ENCODE measurements around the gene RAPGEF3.
A peak's percentile ranks its signal among the peaks of the same experiment; 100 is the strongest.

RAPGEF3 gene

DNA sequence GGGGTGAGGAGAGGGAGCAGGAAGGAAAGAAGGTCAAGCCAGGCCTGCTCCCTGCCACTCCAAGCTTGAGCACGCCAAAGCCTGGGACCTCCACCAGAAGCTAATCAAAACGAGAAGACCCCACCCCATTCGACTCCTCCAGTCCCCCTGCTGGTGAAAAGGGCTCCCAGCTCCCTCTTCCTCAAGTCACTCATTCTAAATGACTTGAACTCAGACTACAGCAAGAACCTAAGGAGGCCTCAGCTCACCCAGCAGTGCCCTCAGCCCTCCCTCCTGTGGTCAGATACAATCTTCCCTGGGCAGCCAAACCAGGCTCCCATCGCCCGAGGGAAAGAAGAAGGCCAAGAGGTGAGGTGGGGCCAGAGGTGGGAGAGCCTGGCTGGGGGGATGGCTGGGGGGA is 43.6 kb upstream of the RAPGEF3 start:
- ATAC-seq, result peak; percentile 30; the same call in 1 of the 3 replicates
- TF ChIP-seq CSDC2 (CRISPR knock-in tag; IDR thresholded peaks at IDR 0.05) (no peak), ZFP30 (CRISPR knock-in tag; IDR thresholded peaks at IDR 0.05) (no peak)

DNA sequence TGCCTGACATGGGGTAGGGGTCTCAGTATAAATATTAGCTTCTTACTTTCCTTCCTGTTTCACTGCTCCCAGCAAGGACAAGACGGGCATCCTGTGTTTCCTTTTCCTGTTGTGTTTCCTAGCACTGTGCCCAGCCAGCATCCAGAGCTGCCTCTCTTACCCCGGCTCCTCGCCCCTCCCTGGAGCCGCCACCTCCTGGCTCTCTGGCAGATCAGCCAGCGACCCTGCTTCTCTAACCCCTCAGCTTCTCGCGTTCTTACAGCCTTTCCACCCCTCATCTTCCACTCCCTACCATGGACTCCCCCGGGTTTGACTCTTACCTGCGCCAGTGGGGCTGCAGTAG is 43.2 kb upstream of the RAPGEF3 start:
- TF ChIP-seq POU6F1 (CRISPR knock-in tag; IDR thresholded peaks at IDR 0.05; ENCODE audit: borderline replicate concordance, low read depth) (no peak), ZNF565 (CRISPR knock-in tag; conservative IDR thresholded peaks at IDR 0.05; ENCODE audit: low read depth) (no peak), RARB (CRISPR knock-in tag; IDR thresholded peaks at IDR 0.05) (no peak), ISL1 (CRISPR knock-in tag; IDR thresholded peaks at IDR 0.05) (no peak), TOX (CRISPR knock-in tag; IDR thresholded peaks at IDR 0.05; ENCODE audit: borderline replicate concordance) (no peak), ZC3H10 (CRISPR knock-in tag; IDR thresholded peaks at IDR 0.05) (no peak), ZNF70 (CRISPR knock-in tag; IDR thresholded peaks at IDR 0.05) (no peak), ZNF8 (CRISPR knock-in tag; IDR thresholded peaks at IDR 0.05) (no peak), GLIS3 (CRISPR knock-in tag; IDR thresholded peaks at IDR 0.05) (no peak), SNAI2 (CRISPR knock-in tag; IDR thresholded peaks at IDR 0.05) (no peak), PPARA (CRISPR knock-in tag; IDR thresholded peaks at IDR 0.05; ENCODE audit: borderline replicate concordance) (no peak), CREB5 (CRISPR knock-in tag; IDR thresholded peaks at IDR 0.05; ENCODE audit: low read depth) (no peak), CSRNP3 (CRISPR knock-in tag; IDR thresholded peaks at IDR 0.05) (no peak), OSR1 (CRISPR knock-in tag; IDR thresholded peaks at IDR 0.05) (no peak), BACH2 (CRISPR knock-in tag; IDR thresholded peaks at IDR 0.05; ENCODE audit: borderline replicate concordance) (no peak), ESRRG (CRISPR knock-in tag; IDR thresholded peaks at IDR 0.05) (no peak), ARNTL (CRISPR knock-in tag; IDR thresholded peaks at IDR 0.05; ENCODE audit: borderline replicate concordance, low read depth) (no peak), CSDC2 (CRISPR knock-in tag; IDR thresholded peaks at IDR 0.05) (no peak), TCF4 (CRISPR knock-in tag; IDR thresholded peaks at IDR 0.05; ENCODE audit: borderline replicate concordance) (no peak)
- peak; percentile 4; the same call in 1 of the 3 replicates for ATAC-seq

- no peak for TF ChIP-seq ZFP3 (CRISPR knock-in tag; IDR thresholded peaks at IDR 0.05)
- TF ChIP-seq OSR1 (CRISPR knock-in tag; IDR thresholded peaks at IDR 0.05), result no peak
- TF ChIP-seq, protein P1, sequence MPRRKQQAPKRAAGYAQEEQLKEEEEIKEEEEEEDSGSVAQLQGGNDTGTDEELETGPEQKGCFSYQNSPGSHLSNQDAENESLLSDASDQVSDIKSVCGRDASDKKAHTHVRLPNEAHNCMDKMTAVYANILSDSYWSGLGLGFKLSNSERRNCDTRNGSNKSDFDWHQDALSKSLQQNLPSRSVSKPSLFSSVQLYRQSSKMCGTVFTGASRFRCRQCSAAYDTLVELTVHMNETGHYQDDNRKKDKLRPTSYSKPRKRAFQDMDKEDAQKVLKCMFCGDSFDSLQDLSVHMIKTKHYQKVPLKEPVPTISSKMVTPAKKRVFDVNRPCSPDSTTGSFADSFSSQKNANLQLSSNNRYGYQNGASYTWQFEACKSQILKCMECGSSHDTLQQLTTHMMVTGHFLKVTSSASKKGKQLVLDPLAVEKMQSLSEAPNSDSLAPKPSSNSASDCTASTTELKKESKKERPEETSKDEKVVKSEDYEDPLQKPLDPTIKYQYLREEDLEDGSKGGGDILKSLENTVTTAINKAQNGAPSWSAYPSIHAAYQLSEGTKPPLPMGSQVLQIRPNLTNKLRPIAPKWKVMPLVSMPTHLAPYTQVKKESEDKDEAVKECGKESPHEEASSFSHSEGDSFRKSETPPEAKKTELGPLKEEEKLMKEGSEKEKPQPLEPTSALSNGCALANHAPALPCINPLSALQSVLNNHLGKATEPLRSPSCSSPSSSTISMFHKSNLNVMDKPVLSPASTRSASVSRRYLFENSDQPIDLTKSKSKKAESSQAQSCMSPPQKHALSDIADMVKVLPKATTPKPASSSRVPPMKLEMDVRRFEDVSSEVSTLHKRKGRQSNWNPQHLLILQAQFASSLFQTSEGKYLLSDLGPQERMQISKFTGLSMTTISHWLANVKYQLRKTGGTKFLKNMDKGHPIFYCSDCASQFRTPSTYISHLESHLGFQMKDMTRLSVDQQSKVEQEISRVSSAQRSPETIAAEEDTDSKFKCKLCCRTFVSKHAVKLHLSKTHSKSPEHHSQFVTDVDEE (CRISPR knock-in tag; IDR thresholded peaks at IDR 0.05), result no peak
- no peak for TF ChIP-seq ARNTL (CRISPR knock-in tag; IDR thresholded peaks at IDR 0.05; ENCODE audit: borderline replicate concordance, low read depth)
- TF ChIP-seq TCF4 (CRISPR knock-in tag; IDR thresholded peaks at IDR 0.05; ENCODE audit: borderline replicate concordance), result no peak
- TF ChIP-seq RARB (CRISPR knock-in tag; IDR thresholded peaks at IDR 0.05), result no peak
- TF ChIP-seq CREB5 (CRISPR knock-in tag; IDR thresholded peaks at IDR 0.05; ENCODE audit: low read depth), result no peak
- no peak for TF ChIP-seq GLIS3 (CRISPR knock-in tag; IDR thresholded peaks at IDR 0.05)
- no peak for TF ChIP-seq ISL1 (CRISPR knock-in tag; IDR thresholded peaks at IDR 0.05)
- no peak for TF ChIP-seq ZC3H10 (CRISPR knock-in tag; IDR thresholded peaks at IDR 0.05)
- TF ChIP-seq PPARA (CRISPR knock-in tag; IDR thresholded peaks at IDR 0.05; ENCODE audit: borderline replicate concordance), result no peak
- no peak for TF ChIP-seq SNAI2 (CRISPR knock-in tag; IDR thresholded peaks at IDR 0.05)
- TF ChIP-seq ZNF565 (CRISPR knock-in tag; conservative IDR thresholded peaks at IDR 0.05; ENCODE audit: low read depth), result no peak
- no peak for TF ChIP-seq ESRRG (CRISPR knock-in tag; IDR thresholded peaks at IDR 0.05)
- TF ChIP-seq ZNF70 (CRISPR knock-in tag; IDR thresholded peaks at IDR 0.05), result no peak
- no peak for TF ChIP-seq TOX (CRISPR knock-in tag; IDR thresholded peaks at IDR 0.05; ENCODE audit: borderline replicate concordance)
- TF ChIP-seq CSRNP3 (CRISPR knock-in tag; IDR thresholded peaks at IDR 0.05), result no peak
- peak; percentile 26 for ATAC-seq
Observed at GRCh38 chr12:47801170-47801903, 42.7 kb upstream of the RAPGEF3 start.
